ENCODE data around the gene VPS8. TPM values are rescaled to one million over a fixed set of nuclear protein-coding genes. Genes with fewer than 3 reads are reported as not detected.

The VPS8 gene
- total and polyA plus RNA-seq, 2 of the 8 experiments (the other 6 are each of a cell fraction or from before 2014, with no cell fraction given), result 13.0 to 41.0 TPM

DNA sequence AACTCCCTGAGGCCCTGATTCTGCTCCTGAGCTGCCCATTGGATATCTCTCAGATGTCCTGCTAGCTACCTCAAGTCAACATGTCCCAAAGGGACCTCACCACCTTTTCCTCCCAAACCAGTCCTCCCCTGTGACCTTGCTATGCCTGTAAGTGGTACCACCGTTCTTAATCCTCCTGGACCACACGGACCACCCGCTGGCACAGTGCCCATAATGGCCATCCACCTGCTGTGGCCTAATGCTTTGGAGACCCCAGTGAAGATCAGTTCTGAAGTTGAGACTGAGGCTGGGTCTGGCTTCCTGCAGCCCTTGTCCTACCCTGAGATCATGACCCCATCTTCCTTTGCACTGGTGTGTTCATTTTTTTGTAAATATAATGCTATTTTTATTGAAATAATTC lies 15.0 kb upstream of the VPS8 start:
- Histone ChIP-seq H3K27me3 (replicated peaks in 1 of 4; ENCODE audit: control insufficient read depth in 3 of 4, extremely low read depth in 1 of 4, insufficient read depth in 3 of 4, low read length in 3 of 4) (no peaks in the 10 kb centered on the region), H3K9ac (replicated peaks in 1 of 4; ENCODE audit: extremely low read depth in 1 of 4, low read depth in 3 of 4, low read length in 3 of 4) (no peak overlapping the region), H2BK5ac (ENCODE audit: low read depth, low read length) (no peak overlapping the region), H3K4me3 (ENCODE audit: extremely low read depth in 1 of 4, insufficient read depth in 2 of 4, low read depth in 3 of 4, low read length in 4 of 4) (no peak overlapping the region), H3K23me2 (ENCODE audit: low read depth, low read length) (0 out of 2 replicates have a peak, but pooled peaks cover 1% of the 10 kb centered on the region), H3K9me3 (ENCODE audit: insufficient read depth in 2 of 2, low read depth in 1 of 2, low read length in 1 of 2) (no peaks in the 10 kb centered on the region), H3K4ac (replicated peaks; ENCODE audit: insufficient read length, low read depth, low read length) (no peak overlapping the region), H3K56ac (replicated peaks; ENCODE audit: insufficient read length, low read depth, low read length) (no peak overlapping the region), H3K18ac (ENCODE audit: extremely low read depth, low read length) (no peak overlapping the region), H2BK120ac (replicated peaks; ENCODE audit: low read depth, low read length) (no peak overlapping the region), H3K79me2 (ENCODE audit: control insufficient read depth in 1 of 2, insufficient read depth in 2 of 2, low read length in 2 of 2) (no peaks in the 10 kb centered on the region), H3K14ac (ENCODE audit: insufficient read length) (no peak overlapping the region), H3K4me2 (ENCODE audit: insufficient read depth in 1 of 2, low read depth in 2 of 2, low read length in 2 of 2) (no peak overlapping the region), H4K20me1 (replicated peaks in 1 of 2; ENCODE audit: control insufficient read depth in 1 of 2, insufficient read depth in 2 of 2, low read length in 2 of 2) (no peaks in the 10 kb centered on the region), H2BK12ac (ENCODE audit: low read depth, low read length) (no peak overlapping the region), H3K27ac (ENCODE audit: low read depth, low read length) (no peak overlapping the region), H3K36me3 (ENCODE audit: control insufficient read depth in 2 of 4, insufficient read depth in 4 of 4, low read length in 3 of 4) (no peaks in the 10 kb centered on the region), H2AFZ (ENCODE audit: low read length) (0 out of 2 replicates have a peak overlapping the region, but pooled peaks have one; percentile 12), H4K91ac (replicated peaks; ENCODE audit: insufficient read length, low read length) (no peak overlapping the region), H4K5ac (ENCODE audit: insufficient read length, low read depth, low read length) (no peak overlapping the region), H3K23ac (ENCODE audit: insufficient read length) (no peak overlapping the region), H3K4me1 (replicated peaks in 1 of 4; ENCODE audit: control insufficient read depth in 3 of 4, insufficient read depth in 4 of 4, low read length in 3 of 4) (no peaks in the 10 kb centered on the region; a peak in 1 of 7 replicates), H4K8ac (ENCODE audit: extremely low read depth, insufficient read depth, low read length) (no peak overlapping the region), H3K79me1 (ENCODE audit: low read depth, low read length) (no peaks in the 10 kb centered on the region), H2AK5ac (ENCODE audit: low read depth, low read length) (no peak overlapping the region), H2BK20ac (ENCODE audit: low read length) (no peak overlapping the region), H2BK15ac (ENCODE audit: low read length) (0 out of 2 replicates have a peak overlapping the region, but pooled peaks have one; percentile 92)
- TF ChIP-seq HDAC2 (IDR thresholded peaks at IDR 0.05; ENCODE audit: borderline replicate concordance in 1 of 2, low read depth in 2 of 2, low read length in 2 of 2), result no peak
- TF ChIP-seq KDM5A (IDR thresholded peaks at IDR 0.05; ENCODE audit: low read length), result no peak
- no peak for TF ChIP-seq TBP (IDR thresholded peaks at IDR 0.05; ENCODE audit: low read depth, low read length)
- no peak for TF ChIP-seq RBBP5 (IDR thresholded peaks at IDR 0.05; ENCODE audit: borderline replicate concordance, low read depth, low read length)
- no peak for TF ChIP-seq TCF12 (IDR thresholded peaks at IDR 0.05; ENCODE audit: low read depth, low read length)
- no peak for TF ChIP-seq JUN (IDR thresholded peaks at IDR 0.05; ENCODE audit: low read depth, low read length)
- TF ChIP-seq BRCA1 (IDR thresholded peaks at IDR 0.05; ENCODE audit: low read depth, low read length), result no peak
- no peak for TF ChIP-seq JUND (IDR thresholded peaks at IDR 0.05; ENCODE audit: low read length)
- CTCF ChIA-PET (ENCODE audit: partially characterized antibody), result interaction anchor here (1.5 kb wide), 1 partner anchor 10 kb away, joined by 3 read pairs; no protein-coding TSS in a partner anchor
- DNase-seq (ENCODE audit: low read depth in 1 of 2, low spot score in 2 of 2) (no peak), FAIRE-seq (no peak)
- POLR2A ChIA-PET (ENCODE audit: partially characterized antibody), result interaction anchor here (0.5 kb wide), 1 partner anchor 366 kb away, joined by 3 read pairs; no protein-coding TSS in a partner anchor
- WGBS, 2 experiments (ENCODE audit: extremely low coverage in 1 of 2, insufficient coverage in 1 of 2, insufficient read length in 1 of 2, insufficient replicate concordance in 2 of 2, low coverage in 1 of 2, low lambda C conversion rate in 2 of 2, missing lambda C conversion rate in 1 of 2), result 91% methylated on average over 3 of the region's 3 CpGs; no CpG with 5 or more reads in 1 of the 2 experiments
